ENCODE results near the gene CST3. TPM values are rescaled to one million over a fixed set of nuclear protein-coding genes. Genes with fewer than 3 reads are reported as not detected.
A peak's percentile ranks its signal among the peaks of the same experiment; 100 is the strongest.

The CST3 gene
- total RNA-seq, 1 experiment from 2014 or later = 262 TPM

- Histone ChIP-seq H3F3A (ENCODE audit: insufficient read depth, low read depth) (peaks cover 23% of the 10 kb centered on the region), H4K20me1 (ENCODE audit: insufficient read depth) (no peaks in the 10 kb centered on the region), H3K79me2 (ENCODE audit: low read depth) (0 out of 2 replicates have a peak, but pooled peaks cover 2% of the 10 kb centered on the region), H3K27me3 (ENCODE audit: insufficient read depth, low read depth) (no peaks in the 10 kb centered on the region), H3K36me3 (ENCODE audit: low read depth) (peaks cover 1% of the 10 kb centered on the region; the same call in 1 of the 2 replicates), H3K4me2 (peak overlapping the region; percentile 33; the same call in 1 of the 2 replicates), H3K4me1 (replicated peaks; ENCODE audit: insufficient read depth) (peaks cover 32% of the 10 kb centered on the region), H3K27ac (peak overlapping the region; percentile 66), H3K9me3 (ENCODE audit: insufficient read depth, low read depth) (peaks cover 3% of the 10 kb centered on the region; the same call in 1 of the 2 replicates), H3K9me2 (ENCODE audit: insufficient read depth) (no peaks in the 10 kb centered on the region), H2AFZ (no peak overlapping the region), H3K4me3 (no peak overlapping the region)
- intact Hi-C loops (cut with micrococcal nuclease; ENCODE audit: unreplicated experiment) = loop anchor here (10.0 kb wide), 2 partner anchors 275 to 865 kb away; partner anchors contain the start of gene NXT1
- BruUV-seq (replicated peaks) = no TSS peak
- ChIA-PET POLR2A (ENCODE audit: unreplicated experiment) (interaction anchor here (0.6 to 1.3 kb wide), 2 partner anchors 7 to 858 kb away, joined by 3 to 5 read pairs; no protein-coding TSS in a partner anchor), CTCF (no interaction called here)
- no peak for TF ChIP-seq CTCF (conservative IDR thresholded peaks at IDR 0.05)
- no peak for TF ChIP-seq EZH2 (IDR thresholded peaks at IDR 0.05; ENCODE audit: low read depth)
- DNase-seq = no peak
Observed at GRCh38 chr20:23629542-23630391, 8.0 kb downstream of the CST3 start.

- no TSS peak for BruUV-seq (replicated peaks)
- DNase-seq = peak; percentile 84 to 87
- peak overlapping the region; percentile 66 for H3K27ac ChIP-seq
- intact Hi-C loops (cut with micrococcal nuclease; ENCODE audit: unreplicated experiment) = loop anchor here (10.0 kb wide), 2 partner anchors 274 to 864 kb away; partner anchors contain the start of gene NXT1
- H3K79me2 ChIP-seq (ENCODE audit: low read depth) = no peaks in the 10 kb centered on the region
- no peak overlapping the region for H3K4me3 ChIP-seq
- no peaks in the 10 kb centered on the region for H3K36me3 ChIP-seq (ENCODE audit: low read depth)
- H3K9me2 ChIP-seq (ENCODE audit: insufficient read depth) = no peaks in the 10 kb centered on the region
- no peaks in the 10 kb centered on the region for H4K20me1 ChIP-seq (ENCODE audit: insufficient read depth)
- TF ChIP-seq CTCF (conservative IDR thresholded peaks at IDR 0.05) (no peak), EZH2 (IDR thresholded peaks at IDR 0.05; ENCODE audit: low read depth) (no peak)
- no peak overlapping the region for H2AFZ ChIP-seq
- ChIA-PET CTCF (no interaction called here), POLR2A (ENCODE audit: unreplicated experiment) (interaction anchor here (1.3 kb wide), 1 partner anchor 8 kb away, joined by 3 read pairs; no protein-coding TSS in a partner anchor)
- H3F3A ChIP-seq (ENCODE audit: insufficient read depth, low read depth) = peaks cover 23% of the 10 kb centered on the region
- H3K4me2 ChIP-seq = peak overlapping the region; percentile 33; the same call in 1 of the 2 replicates
- peaks cover 3% of the 10 kb centered on the region; the same call in 1 of the 2 replicates for H3K9me3 ChIP-seq (ENCODE audit: insufficient read depth, low read depth)
- H3K4me1 ChIP-seq (replicated peaks; ENCODE audit: insufficient read depth) = peaks cover 32% of the 10 kb centered on the region
- no peaks in the 10 kb centered on the region for H3K27me3 ChIP-seq (ENCODE audit: insufficient read depth, low read depth)
Observed at GRCh38 chr20:23629017-23629541, 8.7 kb downstream of the CST3 start.

- TF ChIP-seq EZH2 (IDR thresholded peaks at IDR 0.05; ENCODE audit: low read depth) (no peak), CTCF (conservative IDR thresholded peaks at IDR 0.05) (no peak)
- no peak overlapping the region for H3K4me3 ChIP-seq
- H3K27ac ChIP-seq = peak overlapping the region; percentile 51
- no peaks in the 10 kb centered on the region for H3K9me2 ChIP-seq (ENCODE audit: insufficient read depth)
- H3K27me3 ChIP-seq (ENCODE audit: insufficient read depth, low read depth) = no peaks in the 10 kb centered on the region
- no peaks in the 10 kb centered on the region for H3K79me2 ChIP-seq (ENCODE audit: low read depth)
- intact Hi-C loops (cut with micrococcal nuclease; ENCODE audit: unreplicated experiment) = loop anchor here (10.0 kb wide), 2 partner anchors 274 to 864 kb away; partner anchors contain the start of gene NXT1
- peaks cover 23% of the 10 kb centered on the region for H3F3A ChIP-seq (ENCODE audit: insufficient read depth, low read depth)
- TSS peak; percentile 4 for BruUV-seq (replicated peaks)
- H3K4me2 ChIP-seq = 0 out of 2 replicates have a peak overlapping the region, but pooled peaks have one; percentile 5
- no peaks in the 10 kb centered on the region for H3K36me3 ChIP-seq (ENCODE audit: low read depth)
- peaks cover 32% of the 10 kb centered on the region for H3K4me1 ChIP-seq (replicated peaks; ENCODE audit: insufficient read depth)
- H2AFZ ChIP-seq = no peak overlapping the region
- ChIA-PET POLR2A (ENCODE audit: unreplicated experiment) (interaction anchor here (1.3 kb wide), 1 partner anchor 9 kb away, joined by 3 read pairs; no protein-coding TSS in a partner anchor), CTCF (no interaction called here)
- H4K20me1 ChIP-seq (ENCODE audit: insufficient read depth) = no peaks in the 10 kb centered on the region
- DNase-seq = no peak
- peaks cover 3% of the 10 kb centered on the region; the same call in 1 of the 2 replicates for H3K9me3 ChIP-seq (ENCODE audit: insufficient read depth, low read depth)
Observed at GRCh38 chr20:23628402-23629016, 9.2 kb downstream of the CST3 start.
